Ascending aorta (tissue), 2 donors: ENCODE measurements around the gene TARBP1. TPM values are rescaled to one million over a fixed set of nuclear protein-coding genes. Genes with fewer than 3 reads are reported as not detected.

ENCODE experiments used
- DNase-seq, 2 donors: peaks; one replicate each; pipeline ENCODE4 v3.0.0-alpha.2; 2019; ENCODE audit warnings: low spot score in 2 of 2
- H3K27ac ChIP-seq, 2 donors: fragments of 200-600 bp; sonication (generic); one replicate each; pipeline ENCODE4 v1.5.1; 2016 to 2017; ENCODE audit warnings: mild to moderate bottlenecking in 1 of 2
- H3K27me3 ChIP-seq: fragments of 200-600 bp; sonication (generic); one replicate; pipeline ENCODE4 v1.5.1; 2017
- H3K36me3 ChIP-seq, 2 donors: fragments of 200-600 bp; sonication (generic); one replicate each; pipeline ENCODE4 v1.5.1; 2016
- H3K4me1 ChIP-seq, 2 donors: fragments of 200-600 bp; sonication (generic); one replicate each; pipeline ENCODE4 v1.5.1; 2016 to 2017; ENCODE audit warnings: mild to moderate bottlenecking in 1 of 2
- H3K4me3 ChIP-seq, 2 donors: fragments of 200-600 bp; sonication (generic); one replicate each; pipeline ENCODE4 v1.5.1; 2016 to 2017; ENCODE audit warnings: mild to moderate bottlenecking in 1 of 2
- H3K9me3 ChIP-seq, 2 donors: fragments of 200-600 bp; sonication (generic); one replicate each; pipeline ENCODE4 v1.5.1; 2016
- CTCF ChIP-seq, 3 experiments: fragments of 200-600 bp in 2 of 3; fragments of 450-650 bp in 1 of 3; sonication (generic) in 2 of 3; IDR thresholded peaks; one replicate each; pipeline ENCODE4 v1.5.1; 2016 to 2019; ENCODE audit warnings: antibody characterized with exemption in 3 of 3, mild to moderate bottlenecking in 1 of 3, moderate library complexity in 1 of 3
- intact Hi-C: fragments of 100-400 bp; cut with DNase I; formaldehyde crosslinking; loops from one replicate; pipeline ENCODE4 v1.15.1; 2023
- total RNA-seq: library from RNA; depleted of rRNA; stranded (reverse); fragments of >200 nt; gene quantifications from one replicate; pipeline ENCODE4 v1.1.0, GENCODE V29; 2016

TARBP1 gene
- total RNA-seq, 1 donor from 2014 or later, result 19.2 TPM

GRCh38 chr1:234479866-234480265 is 887 bp upstream of the TARBP1 start:
- TF ChIP-seq CTCF (IDR thresholded peaks at IDR 0.05), result no peak

GRCh38 chr1:234479310-234479559 is 256 bp upstream of the TARBP1 start:
- peak overlapping the region; percentile 68 to 94 for H3K4me3 ChIP-seq
- H3K4me1 ChIP-seq, result peaks cover 3 to 5% of the 10 kb centered on the region in 2 donors
- no peak for DNase-seq
- intact Hi-C loops, result no loop called here
- no peak overlapping the region for H3K27ac ChIP-seq
- H3K27me3 ChIP-seq, result no peaks in the 10 kb centered on the region
- no peaks in the 10 kb centered on the region for H3K36me3 ChIP-seq
- no peaks in the 10 kb centered on the region for H3K9me3 ChIP-seq
- no peak for TF ChIP-seq CTCF (IDR thresholded peaks at IDR 0.05)

More at GRCh38 chr1:234479866-234480265, 887 bp upstream of the TARBP1 start:
- Histone ChIP-seq H3K4me1 (peaks cover 3 to 5% of the 10 kb centered on the region in 2 donors), H3K4me3 (no peak overlapping the region), H3K27ac (no peak overlapping the region), H3K27me3 (no peaks in the 10 kb centered on the region), H3K36me3 (no peaks in the 10 kb centered on the region), H3K9me3 (no peaks in the 10 kb centered on the region)
- no peak for DNase-seq
- intact Hi-C loops, result loop anchor here (10.0 kb wide), 1 partner anchor 935 kb away; no protein-coding TSS in a partner anchor

GRCh38 chr1:234478152-234478480 is 863 bp downstream of the TARBP1 start:
- peak overlapping the region; percentile 68 to 94 for H3K4me3 ChIP-seq
- H3K4me1 ChIP-seq, result peaks cover 3 to 5% of the 10 kb centered on the region in 2 donors
- intact Hi-C loops, result no loop called here
- no peaks in the 10 kb centered on the region for H3K36me3 ChIP-seq
- no peak for TF ChIP-seq CTCF (IDR thresholded peaks at IDR 0.05)
- H3K27ac ChIP-seq, result peak overlapping the region in 1 of 2 donors; percentile 93
- H3K9me3 ChIP-seq, result no peaks in the 10 kb centered on the region
- no peaks in the 10 kb centered on the region for H3K27me3 ChIP-seq
- DNase-seq, result no peak

- intact Hi-C loops, result no loop called here
- Histone ChIP-seq H3K27ac (peak overlapping the region in 1 of 2 donors; percentile 93), H3K9me3 (no peaks in the 10 kb centered on the region), H3K4me1 (peaks cover 3 to 5% of the 10 kb centered on the region in 2 donors), H3K36me3 (no peaks in the 10 kb centered on the region), H3K4me3 (peak overlapping the region; percentile 68 to 94), H3K27me3 (no peaks in the 10 kb centered on the region)
- TF ChIP-seq CTCF (IDR thresholded peaks at IDR 0.05), result no peak
- no peak for DNase-seq
Observed at GRCh38 chr1:234477386-234478151, 1.4 kb downstream of the TARBP1 start.

- intact Hi-C loops, result no loop called here
- Histone ChIP-seq H3K27ac (no peak overlapping the region), H3K4me1 (peaks cover 3 to 5% of the 10 kb centered on the region in 2 donors)
Observed at GRCh38 chr1:234476172-234476571, 2.8 kb downstream of the TARBP1 start.

More at GRCh38 chr1:234476172-234476571, 2.8 kb downstream of the TARBP1 start:
- no peak for TF ChIP-seq CTCF (IDR thresholded peaks at IDR 0.05)
- no peaks in the 10 kb centered on the region for H3K9me3 ChIP-seq
- DNase-seq, result no peak
- no peaks in the 10 kb centered on the region for H3K36me3 ChIP-seq
- H3K27me3 ChIP-seq, result no peaks in the 10 kb centered on the region
- H3K4me3 ChIP-seq, result no peak overlapping the region
